H1 (cell line): Measurements from ENCODE around the gene KEL. TPM values are rescaled to one million over a fixed set of nuclear protein-coding genes. Genes with fewer than 3 reads are reported as not detected.
A peak's percentile ranks its signal among the peaks of the same experiment; 100 is the strongest.

Experiments used
- CTCF ChIA-PET: fragments of 300-600 bp; sonication (Branson Sonifier 250); formaldehyde crosslinking; loops from one replicate; lab custom pipeline; 2021; ENCODE audit not compliant: partially characterized antibody; lab: Charles Lee
- POLR2A ChIA-PET: fragments of 300-600 bp; sonication (Branson Sonifier 250); formaldehyde crosslinking; loops from one replicate; lab custom pipeline; 2021; ENCODE audit warnings: inconsistent platforms; ENCODE audit not compliant: partially characterized antibody; lab: Charles Lee
- DNase-seq, 2 experiments: peaks; one replicate each; pipeline versions ENCODE4 v3.0.0 to v3.0.0-alpha.2; 2010 to 2022; ENCODE audit warnings: low spot score in 2 of 2, low read depth in 1 of 2, mixed read lengths in 1 of 2
- FAIRE-seq: peaks from 2 replicates; lab custom pipeline; 2011; peaks lifted over from hg19 to GRCh38; lab: Jason Lieb, UNC
- H2AFZ ChIP-seq: 2 replicates; pipeline ENCODE4 v1.8.1; 2012; ENCODE audit warnings: low read length, inconsistent platforms
- H2AK5ac ChIP-seq: 2 replicates; pipeline ENCODE4 v1.6.1; 2013; ENCODE audit warnings: low read depth, low read length
- H2BK120ac ChIP-seq: replicated peaks from 2 replicates; pipeline ENCODE3; 2013; ENCODE audit warnings: low read depth, low read length, inconsistent platforms
- H2BK12ac ChIP-seq: 2 replicates; pipeline ENCODE4 v1.6.1; 2013; ENCODE audit warnings: low read depth, low read length
- H2BK15ac ChIP-seq: 2 replicates; pipeline ENCODE4 v1.6.1; 2013; ENCODE audit warnings: low read length
- H2BK20ac ChIP-seq: 2 replicates; pipeline ENCODE4 v1.6.1; 2013; ENCODE audit warnings: low read length
- H2BK5ac ChIP-seq: 2 replicates; pipeline ENCODE4 v1.6.1; 2013; ENCODE audit warnings: low read depth, low read length
- H3K14ac ChIP-seq: 2 replicates; pipeline ENCODE4 v1.6.1; 2013; ENCODE audit warnings: inconsistent platforms; ENCODE audit not compliant: insufficient read length
- H3K18ac ChIP-seq: 2 replicates; pipeline ENCODE4 v1.6.1; 2013; ENCODE audit warnings: low read length; ENCODE audit errors: extremely low read depth
- H3K23ac ChIP-seq: 2 replicates; pipeline ENCODE4 v1.6.1; 2013; ENCODE audit warnings: inconsistent platforms; ENCODE audit not compliant: insufficient read length
- H3K23me2 ChIP-seq: 2 replicates; pipeline ENCODE4 v1.6.1; 2013; ENCODE audit warnings: low read depth, low read length
- H3K27ac ChIP-seq: 2 replicates; pipeline ENCODE4 v1.6.1; 2011; ENCODE audit warnings: low read depth, low read length, inconsistent platforms
- H3K27me3 ChIP-seq, 4 experiments: replicated peaks in 1 of 4; 1 replicate in 1 of 4; 2 replicates in 3 of 4; pipeline versions ENCODE4 v1.6.1 to v1.8.1; 2011 to 2013; ENCODE audit warnings: low read length in 3 of 4, mild to moderate bottlenecking in 3 of 4, inconsistent platforms in 2 of 4, mixed read lengths in 2 of 4, moderate library complexity in 1 of 4; ENCODE audit not compliant: control insufficient read depth in 3 of 4, insufficient read depth in 3 of 4; ENCODE audit errors: extremely low read depth in 1 of 4
- H3K36me3 ChIP-seq, 4 experiments: 2 replicates each; pipeline versions ENCODE4 v1.6.1 to v1.8.1; 2011 to 2013; ENCODE audit warnings: mild to moderate bottlenecking in 4 of 4, low read length in 3 of 4, moderate library complexity in 2 of 4, control low read depth in 1 of 4, inconsistent platforms in 1 of 4; ENCODE audit not compliant: insufficient read depth in 4 of 4, control insufficient read depth in 2 of 4
- H3K4ac ChIP-seq: replicated peaks from 2 replicates; pipeline ENCODE3; 2013; ENCODE audit warnings: low read length, low read depth, mixed read lengths, inconsistent platforms; ENCODE audit not compliant: insufficient read length
- H3K4me1 ChIP-seq, 4 experiments: replicated peaks in 1 of 4; 1 replicate in 1 of 4; 2 replicates in 3 of 4; pipeline versions ENCODE4 v1.6.1 to v1.8.1; 2011 to 2013; ENCODE audit warnings: low read length in 3 of 4, inconsistent platforms in 2 of 4, mixed read lengths in 1 of 4; ENCODE audit not compliant: insufficient read depth in 4 of 4, control insufficient read depth in 3 of 4
- H3K4me2 ChIP-seq, 2 experiments: 2 replicates each; pipeline versions ENCODE4 v1.6.1 to v1.8.1; 2011 to 2013; ENCODE audit warnings: low read depth in 2 of 2, low read length in 2 of 2, control low read depth in 1 of 2, inconsistent platforms in 1 of 2, mild to moderate bottlenecking in 1 of 2; ENCODE audit not compliant: insufficient read depth in 1 of 2
- H3K4me3 ChIP-seq, 4 experiments: fragments of 200-600, 300-600 bp in 1 of 4; sonication (generic), shearing (Covaris generic), sonication (Bioruptor Twin) in 1 of 4; 2 replicates each; pipeline versions ENCODE4 v1.5.1 to v1.8.1; 2011 to 2016; ENCODE audit warnings: low read length in 4 of 4, low read depth in 3 of 4, control low read depth in 2 of 4, inconsistent platforms in 2 of 4, mild to moderate bottlenecking in 2 of 4, mixed read lengths in 1 of 4, moderate library complexity in 1 of 4; ENCODE audit not compliant: insufficient read depth in 2 of 4; ENCODE audit errors: extremely low read depth in 1 of 4
- H3K56ac ChIP-seq: replicated peaks from 2 replicates; pipeline ENCODE3; 2013; ENCODE audit warnings: low read depth, mild to moderate bottlenecking, mixed read lengths, low read length, inconsistent platforms; ENCODE audit not compliant: insufficient read length
- H3K79me1 ChIP-seq: 2 replicates; pipeline ENCODE4 v1.6.1; 2013; ENCODE audit warnings: low read depth, low read length, control low read depth
- H3K79me2 ChIP-seq, 2 experiments: 2 replicates each; pipeline versions ENCODE4 v1.6.1 to v1.8.1; 2012 to 2013; ENCODE audit warnings: low read length in 2 of 2, mild to moderate bottlenecking in 2 of 2, inconsistent platforms in 1 of 2; ENCODE audit not compliant: insufficient read depth in 2 of 2, control insufficient read depth in 1 of 2
- H3K9ac ChIP-seq, 4 experiments: replicated peaks in 1 of 4; 1 replicate in 1 of 4; 2 replicates in 3 of 4; pipeline versions ENCODE4 v1.6.1 to v1.8.1; 2011 to 2013; ENCODE audit warnings: low read depth in 3 of 4, low read length in 3 of 4, control low read depth in 2 of 4, mild to moderate bottlenecking in 2 of 4, moderate library complexity in 2 of 4, inconsistent platforms in 1 of 4; ENCODE audit errors: extremely low read depth in 1 of 4
- H3K9me3 ChIP-seq, 2 experiments: 2 replicates each; pipeline versions ENCODE4 v1.6.1 to v1.8.1; 2012 to 2013; ENCODE audit warnings: mild to moderate bottlenecking in 2 of 2, moderate library complexity in 2 of 2, control low read depth in 1 of 2, inconsistent platforms in 1 of 2, low read depth in 1 of 2, low read length in 1 of 2, mixed read lengths in 1 of 2; ENCODE audit not compliant: insufficient read depth in 2 of 2
- H4K20me1 ChIP-seq, 2 experiments: replicated peaks in 1 of 2; 2 replicates each; pipeline versions ENCODE3 to v1.8.1; 2011 to 2013; ENCODE audit warnings: inconsistent platforms in 2 of 2, low read length in 2 of 2, mild to moderate bottlenecking in 1 of 2; ENCODE audit not compliant: insufficient read depth in 2 of 2, control insufficient read depth in 1 of 2
- H4K5ac ChIP-seq: 2 replicates; pipeline ENCODE4 v1.6.1; 2013; ENCODE audit warnings: low read length, low read depth, mixed read lengths, inconsistent platforms; ENCODE audit not compliant: insufficient read length
- H4K8ac ChIP-seq: 2 replicates; pipeline ENCODE4 v1.8.0; 2013; ENCODE audit warnings: mild to moderate bottlenecking, moderate library complexity, low read length, inconsistent platforms; ENCODE audit not compliant: insufficient read depth; ENCODE audit errors: extremely low read depth
- H4K91ac ChIP-seq: replicated peaks from 2 replicates; pipeline ENCODE3; 2013; ENCODE audit warnings: low read length, mixed read lengths, inconsistent platforms; ENCODE audit not compliant: insufficient read length
- CHD2 ChIP-seq: IDR thresholded peaks from 2 replicates; pipeline ENCODE4 v1.6.1; 2012; ENCODE audit warnings: low read length, improper control_type of control experiment
- KDM1A ChIP-seq: fragments of 200-600, 300-600 bp; sonication (generic); IDR thresholded peaks from 2 replicates; pipeline ENCODE4 v1.7.1; 2016; ENCODE audit warnings: mild to moderate bottlenecking, low read length, borderline replicate concordance
- RBBP5 ChIP-seq: IDR thresholded peaks from 2 replicates; pipeline ENCODE4 v1.7.1; 2012; ENCODE audit warnings: low read depth, mild to moderate bottlenecking, inconsistent platforms, low read length, moderate library complexity, borderline replicate concordance
- polyA plus RNA-seq, 7 experiments: library from polyadenylated mRNA; depleted of rRNA in 3 of 7; stranded (reverse) in 5 of 7; unstranded in 2 of 7; fragments of >200 nt in 5 of 7; fragments of 200-250 nt in 2 of 7; gene quantifications; 1 replicate in 5 of 7; 2 replicates in 1 of 7; 4 replicates in 1 of 7; pipeline versions ENCODE4 v1.2.1 to v1.2.3, GENCODE V29; 2011 to 2013; ENCODE audit warnings: missing spikeins in 2 of 7, mixed read lengths in 2 of 7
- total RNA-seq: library from RNA; stranded (reverse); fragmentation: NEBNext Ultra II Directional; extraction: Animal tissue kit (Norgen Biotek cat#: 25700); gene quantifications from 2 replicates; pipeline ENCODE4 v1.2.1, GENCODE V29; 2021

The KEL gene
- total and polyA plus RNA-seq, 2 of the 8 experiments (the other 6 are each of a cell fraction or from before 2014, with no cell fraction given), result 1.8 to 1.9 TPM

DNA sequence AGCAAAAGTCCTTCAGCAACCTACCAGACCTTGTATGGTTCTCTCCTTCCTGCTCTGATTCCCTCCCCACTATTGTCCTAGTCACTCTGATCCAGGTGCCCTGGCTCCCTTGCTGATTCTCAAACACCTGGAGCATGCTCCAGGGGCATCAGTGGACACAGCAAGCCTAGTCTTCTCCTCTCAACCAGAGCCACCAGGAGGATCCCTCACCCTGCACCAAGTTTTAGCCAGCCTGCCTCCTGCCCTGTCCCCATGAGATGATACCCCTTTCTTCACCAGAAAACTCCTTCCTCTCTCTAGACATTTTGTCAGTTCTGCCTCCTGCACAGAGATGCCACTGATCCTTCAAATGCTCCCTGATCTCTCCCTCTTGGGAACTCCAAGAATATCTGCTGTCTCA is 11.9 kb downstream of the KEL start:
- no peak overlapping the region for H3K4ac ChIP-seq
- H3K79me2 ChIP-seq, result no peaks in the 10 kb centered on the region
- H4K8ac ChIP-seq, result no peak overlapping the region
- no peak overlapping the region for H2BK15ac ChIP-seq
- no peak overlapping the region for H4K91ac ChIP-seq
- H4K5ac ChIP-seq, result peak overlapping the region; percentile 19
- H2AFZ ChIP-seq, result no peak overlapping the region
- ChIA-PET POLR2A (no interaction called here), CTCF (no interaction called here)
- no peak overlapping the region for H2AK5ac ChIP-seq
- no peak overlapping the region for H3K18ac ChIP-seq
- H3K27me3 ChIP-seq, result no peaks in the 10 kb centered on the region
- H3K23ac ChIP-seq, result no peak overlapping the region
- H3K4me3 ChIP-seq, result no peak overlapping the region
- no peaks in the 10 kb centered on the region; the same call in 1 of the 2 replicates for H3K23me2 ChIP-seq
- H2BK12ac ChIP-seq, result no peak overlapping the region
- no peaks in the 10 kb centered on the region for H4K20me1 ChIP-seq
- no peak overlapping the region for H3K9ac ChIP-seq
- peaks cover 8% of the 10 kb centered on the region in 2 experiments; a peak in 3 of 4 replicates for H3K9me3 ChIP-seq
- no peak overlapping the region for H3K56ac ChIP-seq
- H3K4me1 ChIP-seq, result no peaks in the 10 kb centered on the region
- H2BK120ac ChIP-seq, result no peak overlapping the region
- H3K27ac ChIP-seq, result no peak overlapping the region
- no peak for FAIRE-seq
- no peak overlapping the region for H3K4me2 ChIP-seq
- no peak overlapping the region for H2BK20ac ChIP-seq
- H3K14ac ChIP-seq, result no peak overlapping the region
- H3K79me1 ChIP-seq, result no peaks in the 10 kb centered on the region
- DNase-seq, result no peak
- no peak overlapping the region for H2BK5ac ChIP-seq
- peaks cover 0 to 2% (median 0%) of the 10 kb centered on the region in 4 experiments; a peak in 1 of 8 replicates for H3K36me3 ChIP-seq
- TF ChIP-seq CHD2 (no peak), KDM1A (no peak), RBBP5 (no peak)
